Stimulated activated naive B cell treated with anti-CD40 and anti-IgM and Interleukin-4, amounts not matched to agents 10 μg/mL and 1 μg/mL and 100 μg/mL, for 72 hours (primary cell): ENCODE data around the gene CFAP61.
"Not testable (repeated sequence)": the region's sequence is repeated elsewhere in the genome, so short reads cannot be mapped to it uniquely, and the experiment has no call there.

Experiments
- ATAC-seq, 2 donors: fragments of 150-1000 bp; cut with Tn5 transposase; replicated peaks; 2 replicates each; pipeline ENCODE4 v1.10.0; 2021; ENCODE audit warnings: moderate library complexity in 1 of 2
- DNase-seq: peaks from one replicate; pipeline ENCODE4 v3.0.0; 2021
- H3K27ac Mint-ChIP-seq: one replicate; pipeline ENCODE4 v1.8.0; 2022; ENCODE audit warnings: mild to moderate bottlenecking, mixed read lengths
- H3K27me3 Mint-ChIP-seq, 2 donors: one replicate each; pipeline ENCODE4 v1.8.0; 2022; ENCODE audit warnings: mixed read lengths in 2 of 2
- H3K36me3 Mint-ChIP-seq, 2 donors: one replicate each; pipeline ENCODE4 v1.8.0; 2022; ENCODE audit warnings: mixed read lengths in 2 of 2, mild to moderate bottlenecking in 1 of 2
- H3K4me1 Mint-ChIP-seq, 2 donors: one replicate each; pipeline ENCODE4 v1.8.0; 2022; ENCODE audit warnings: mixed read lengths in 2 of 2, mild to moderate bottlenecking in 1 of 2
- H3K4me3 Mint-ChIP-seq, 2 donors: one replicate each; pipeline ENCODE4 v1.8.0; 2022; ENCODE audit warnings: mild to moderate bottlenecking in 2 of 2, mixed read lengths in 2 of 2, moderate library complexity in 1 of 2
- H3K9me3 Mint-ChIP-seq, 2 donors: one replicate each; pipeline ENCODE4 v1.8.0; 2022; ENCODE audit warnings: mixed read lengths in 2 of 2, mild to moderate bottlenecking in 1 of 2

CFAP61 gene

DNA sequence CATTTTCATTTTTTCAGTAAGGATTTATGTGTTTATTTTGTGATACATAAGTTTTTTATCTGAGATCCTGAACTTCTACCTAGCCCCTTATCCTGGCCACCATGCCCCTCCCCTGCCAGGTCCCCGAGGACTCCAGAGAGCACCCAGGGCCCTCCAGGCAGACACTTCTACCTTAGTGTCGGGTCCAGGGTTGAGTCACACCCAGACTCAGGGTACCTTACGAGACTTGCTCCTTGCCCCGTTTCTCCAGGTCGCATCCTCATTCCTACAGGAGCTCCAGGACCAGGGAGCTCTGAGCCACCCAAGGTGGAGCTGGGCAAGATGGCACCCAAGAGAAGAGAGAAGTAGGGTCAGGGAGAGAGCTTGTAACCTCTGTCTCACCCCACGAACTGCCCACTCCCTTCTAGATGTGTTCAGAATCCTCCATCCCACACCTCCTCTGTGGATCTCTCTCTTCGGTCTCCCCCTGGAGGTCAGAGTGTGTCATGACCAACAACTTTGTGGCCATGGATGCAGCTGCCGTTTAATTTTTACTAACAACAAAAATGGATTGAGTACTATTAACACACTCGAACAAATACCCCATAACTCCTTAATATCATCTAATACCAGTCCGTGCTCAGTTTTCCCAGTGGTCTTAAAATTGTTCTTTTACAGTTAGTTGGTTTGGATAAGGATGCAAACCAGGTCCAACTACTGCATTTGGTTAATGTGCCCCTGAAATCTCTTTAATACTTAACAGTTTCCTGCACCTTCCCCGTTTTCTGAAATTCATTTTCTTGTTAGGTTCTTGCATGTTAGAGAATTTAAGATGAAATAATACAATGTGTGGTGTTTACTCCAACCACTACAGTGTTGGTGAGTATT lies 185.0 kb downstream of the CFAP61 start:
- peak; percentile 74 to 80 for ATAC-seq
- Mint-ChIP-seq H3K27me3 (peaks cover 12 to 21% of the 10 kb centered on the region in 2 donors), H3K36me3 (no peaks in the 10 kb centered on the region), H3K27ac (no peak overlapping the region), H3K4me1 (peaks cover 5 to 7% of the 10 kb centered on the region in 2 donors), H3K9me3 (no peaks in the 10 kb centered on the region), H3K4me3 (no peak overlapping the region)
- DNase-seq: peak; percentile 12

DNA sequence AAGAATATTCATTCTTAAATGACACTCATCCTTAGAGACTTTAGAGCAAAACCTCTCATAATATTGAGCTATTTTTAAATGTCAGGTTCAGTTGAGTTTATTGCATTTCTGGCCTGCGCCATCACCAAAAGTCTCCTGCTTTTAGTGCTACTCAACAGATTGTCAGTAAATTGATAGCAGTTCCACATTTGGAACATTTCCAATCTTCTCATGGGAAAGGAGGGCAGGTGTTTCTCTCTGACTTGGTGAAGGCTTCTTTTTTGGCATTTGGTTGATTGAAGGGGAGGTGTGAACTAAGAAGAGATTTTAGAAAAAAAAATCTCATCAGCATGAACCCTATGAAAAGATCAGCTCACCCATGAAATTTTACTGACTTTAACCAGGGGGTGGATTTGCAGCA lies 189.6 kb downstream of the CFAP61 start:
- H3K4me1 Mint-ChIP-seq: peaks cover 3 to 7% of the 10 kb centered on the region in 2 donors
- peaks cover 3 to 6% of the 10 kb centered on the region in 2 donors for H3K9me3 Mint-ChIP-seq
- H3K27me3 Mint-ChIP-seq: peaks cover 11 to 20% of the 10 kb centered on the region in 2 donors
- DNase-seq (no peak), ATAC-seq (no peak)
- H3K4me3 Mint-ChIP-seq: no peak overlapping the region
- H3K36me3 Mint-ChIP-seq: no peaks in the 10 kb centered on the region
- no peak overlapping the region for H3K27ac Mint-ChIP-seq

DNA sequence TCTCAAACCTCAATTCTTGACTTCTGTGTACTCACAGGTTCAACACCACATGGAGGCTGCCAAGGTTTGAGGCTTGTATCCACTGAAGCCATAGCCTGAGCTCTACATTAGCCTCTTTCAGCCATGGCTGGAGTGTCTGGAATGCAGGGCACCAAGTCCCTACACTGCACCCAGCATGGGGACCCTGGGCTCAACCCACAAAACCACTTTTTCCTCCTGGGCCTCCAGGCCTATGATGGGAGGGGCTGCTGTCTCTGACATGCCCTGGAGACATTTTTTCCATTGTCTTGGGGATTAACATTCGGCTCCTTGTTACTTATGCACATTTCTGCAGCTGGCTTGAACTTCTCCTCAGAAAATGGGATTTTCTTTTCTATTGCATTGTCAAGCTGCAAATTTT lies 192.1 kb downstream of the CFAP61 start:
- H3K4me3 Mint-ChIP-seq, ATAC-seq, H3K27ac Mint-ChIP-seq, H3K9me3 Mint-ChIP-seq, H3K4me1 Mint-ChIP-seq, DNase-seq, H3K36me3 Mint-ChIP-seq: not testable (repeated sequence)
- peaks cover 12 to 23% of the 10 kb centered on the region in 2 donors for H3K27me3 Mint-ChIP-seq

DNA sequence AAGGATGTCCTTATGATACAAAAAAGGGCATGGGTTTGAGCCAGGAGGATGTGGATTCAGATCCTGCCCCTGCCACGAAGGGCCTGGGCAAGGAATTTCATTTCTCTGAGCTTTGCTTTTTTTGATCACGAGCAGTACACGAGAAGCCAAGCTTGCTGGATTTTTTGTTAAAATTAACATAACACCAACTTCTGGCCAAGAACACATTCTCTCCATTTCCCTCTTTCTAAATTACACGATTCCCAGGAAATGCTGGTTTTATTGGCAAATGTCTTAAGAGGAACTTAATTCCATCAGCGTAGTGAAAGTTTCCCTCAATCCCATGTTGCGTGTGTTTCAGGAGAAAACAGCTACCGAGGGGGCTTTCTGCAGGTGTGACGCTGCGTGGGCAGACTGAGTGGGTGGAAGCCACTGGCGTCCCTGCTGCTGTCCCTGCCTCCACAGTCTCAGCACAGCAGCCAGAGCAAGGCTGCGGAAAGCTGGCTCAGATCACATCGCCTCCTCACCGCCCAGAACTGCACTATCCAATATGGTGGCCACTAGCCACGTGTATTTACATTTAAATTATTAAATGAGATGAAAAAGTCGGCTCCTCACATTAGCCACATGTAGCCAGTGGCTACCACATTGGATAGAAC lies 194.8 kb downstream of the CFAP61 start:
- H3K27ac Mint-ChIP-seq: no peak overlapping the region
- ATAC-seq (no peak), DNase-seq (no peak)
- no peaks in the 10 kb centered on the region for H3K36me3 Mint-ChIP-seq
- no peaks in the 10 kb centered on the region for H3K4me1 Mint-ChIP-seq
- H3K27me3 Mint-ChIP-seq: peaks cover 16 to 17% of the 10 kb centered on the region in 2 donors
- H3K4me3 Mint-ChIP-seq: no peak overlapping the region
- peaks cover 3 to 6% of the 10 kb centered on the region in 2 donors for H3K9me3 Mint-ChIP-seq

DNA sequence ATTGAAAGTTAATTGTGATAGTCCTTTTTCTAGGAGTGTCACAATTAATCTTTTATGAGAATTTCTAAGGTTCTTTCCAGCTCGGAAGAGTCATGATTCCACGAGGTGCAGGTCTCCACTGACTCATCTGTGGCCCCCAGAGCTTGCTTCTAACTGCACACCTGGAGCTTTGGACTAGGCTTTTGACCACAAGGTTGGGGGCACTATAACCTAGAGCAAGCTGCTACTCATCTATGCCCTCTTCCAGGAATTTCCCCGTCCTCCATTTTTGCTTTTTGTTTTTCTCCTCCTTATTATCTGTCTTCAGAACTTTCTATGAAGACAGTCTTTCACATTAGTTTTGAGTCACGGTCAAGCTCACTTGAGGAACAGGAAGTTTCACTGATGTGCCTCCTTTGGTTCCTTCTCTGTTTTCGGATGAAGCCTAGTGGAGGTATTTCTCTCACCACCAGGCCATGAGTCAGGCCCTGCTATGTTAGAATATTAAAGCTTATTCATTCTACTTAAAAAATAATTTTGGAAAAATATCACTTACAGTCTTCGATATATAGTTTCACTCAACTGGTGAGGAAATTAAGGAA lies 196.4 kb downstream of the CFAP61 start:
- ATAC-seq: peak; percentile 25 to 53

DNA sequence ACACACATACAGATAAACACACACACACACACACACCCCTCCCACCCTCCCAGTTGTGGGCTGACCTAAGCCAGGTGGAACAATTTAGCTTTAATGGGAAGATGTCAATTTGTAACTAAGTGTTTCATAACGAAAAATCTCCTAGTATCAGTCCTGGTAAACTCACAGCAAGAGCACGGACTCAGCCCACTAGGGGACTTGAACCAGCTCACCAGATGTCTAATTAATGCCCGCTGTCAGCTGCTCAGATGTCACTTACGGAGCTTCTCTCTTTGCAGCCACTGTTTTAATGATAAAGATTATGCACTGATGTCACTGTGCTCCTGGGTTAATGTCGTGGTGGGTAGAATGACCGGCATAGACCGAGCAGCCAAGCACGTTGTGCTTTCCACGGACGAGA lies 199.0 kb downstream of the CFAP61 start:
- H3K27me3 Mint-ChIP-seq: peaks cover 13 to 31% of the 10 kb centered on the region in 2 donors
- ATAC-seq: no peak
- no peaks in the 10 kb centered on the region for H3K36me3 Mint-ChIP-seq
- H3K27ac Mint-ChIP-seq: no peak overlapping the region
- H3K9me3 Mint-ChIP-seq: no peaks in the 10 kb centered on the region
- DNase-seq: no peak
- no peaks in the 10 kb centered on the region for H3K4me1 Mint-ChIP-seq
- H3K4me3 Mint-ChIP-seq: no peak overlapping the region

More for the DNA sequence above, 196.4 kb downstream of the CFAP61 start:
- no peak overlapping the region for H3K27ac Mint-ChIP-seq
- H3K36me3 Mint-ChIP-seq: no peaks in the 10 kb centered on the region
- no peaks in the 10 kb centered on the region for H3K4me1 Mint-ChIP-seq
- peaks cover 1 to 6% of the 10 kb centered on the region in 2 donors for H3K9me3 Mint-ChIP-seq
- no peak overlapping the region for H3K4me3 Mint-ChIP-seq
- no peak for DNase-seq
- peaks cover 10 to 16% of the 10 kb centered on the region in 2 donors for H3K27me3 Mint-ChIP-seq

DNA sequence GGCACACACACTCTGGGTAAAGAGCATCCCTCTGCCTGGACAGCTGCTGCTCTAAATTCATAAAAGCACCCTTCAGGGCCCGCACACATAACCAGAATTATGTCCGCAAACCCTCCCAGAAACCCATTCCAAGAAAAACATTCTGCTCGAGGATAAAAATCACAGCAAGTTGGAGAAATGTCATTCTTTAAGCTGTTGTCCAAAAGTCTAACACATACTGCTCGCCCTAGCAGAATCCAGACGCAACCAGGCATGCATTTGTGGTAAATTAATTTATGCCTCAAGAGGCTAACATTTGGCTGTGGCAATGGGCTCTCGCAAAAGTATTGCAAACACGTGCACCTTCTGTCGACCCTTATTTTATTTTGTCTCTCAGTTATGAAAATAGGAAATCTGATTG lies 199.5 kb downstream of the CFAP61 start:
- no peaks in the 10 kb centered on the region for H3K36me3 Mint-ChIP-seq
- H3K27me3 Mint-ChIP-seq: peaks cover 13 to 31% of the 10 kb centered on the region in 2 donors
- no peak for ATAC-seq
- DNase-seq: no peak
- no peaks in the 10 kb centered on the region for H3K9me3 Mint-ChIP-seq
- no peaks in the 10 kb centered on the region for H3K4me1 Mint-ChIP-seq
- no peak overlapping the region for H3K27ac Mint-ChIP-seq
- H3K4me3 Mint-ChIP-seq: no peak overlapping the region

DNA sequence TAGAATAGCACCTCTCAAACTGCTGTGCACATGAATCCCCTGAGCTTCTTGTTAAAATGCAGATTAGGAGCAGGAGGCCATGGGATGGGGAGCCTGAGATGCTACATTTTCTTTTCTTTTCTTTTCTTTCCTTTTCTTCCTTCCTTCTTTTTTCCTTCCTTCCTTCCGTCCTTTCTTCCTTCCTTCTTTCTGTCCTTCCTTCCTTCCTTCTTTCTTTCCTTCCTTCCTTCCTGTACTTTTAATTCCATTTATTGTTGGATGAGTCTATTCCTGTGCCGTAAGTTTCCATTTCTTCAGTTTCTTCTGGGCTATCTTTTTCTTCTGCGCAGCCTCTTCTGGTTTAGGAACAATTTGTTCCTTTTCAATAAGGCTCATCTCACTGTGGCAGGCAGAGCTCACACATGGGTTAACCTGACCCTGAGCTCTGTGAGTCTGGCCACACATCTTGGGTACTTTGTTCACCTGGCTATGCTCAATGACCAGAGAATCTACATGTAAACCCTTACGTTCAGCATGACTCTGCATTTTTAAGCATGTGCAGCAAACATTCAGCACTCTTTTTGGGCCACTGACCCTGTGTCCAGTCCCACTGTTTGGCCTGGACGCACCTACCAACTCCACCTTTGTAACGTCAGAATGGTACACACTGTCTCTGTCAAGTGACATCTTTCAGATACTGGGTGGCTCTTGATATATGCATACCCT lies 200.9 kb downstream of the CFAP61 start:
- ATAC-seq (no peak), DNase-seq (no peak)
- H3K4me1 Mint-ChIP-seq: no peaks in the 10 kb centered on the region
- H3K36me3 Mint-ChIP-seq: no peaks in the 10 kb centered on the region
- H3K27me3 Mint-ChIP-seq: peaks cover 10 to 24% of the 10 kb centered on the region in 2 donors
- H3K4me3 Mint-ChIP-seq: no peak overlapping the region
- no peaks in the 10 kb centered on the region for H3K9me3 Mint-ChIP-seq
- H3K27ac Mint-ChIP-seq: no peak overlapping the region

DNA sequence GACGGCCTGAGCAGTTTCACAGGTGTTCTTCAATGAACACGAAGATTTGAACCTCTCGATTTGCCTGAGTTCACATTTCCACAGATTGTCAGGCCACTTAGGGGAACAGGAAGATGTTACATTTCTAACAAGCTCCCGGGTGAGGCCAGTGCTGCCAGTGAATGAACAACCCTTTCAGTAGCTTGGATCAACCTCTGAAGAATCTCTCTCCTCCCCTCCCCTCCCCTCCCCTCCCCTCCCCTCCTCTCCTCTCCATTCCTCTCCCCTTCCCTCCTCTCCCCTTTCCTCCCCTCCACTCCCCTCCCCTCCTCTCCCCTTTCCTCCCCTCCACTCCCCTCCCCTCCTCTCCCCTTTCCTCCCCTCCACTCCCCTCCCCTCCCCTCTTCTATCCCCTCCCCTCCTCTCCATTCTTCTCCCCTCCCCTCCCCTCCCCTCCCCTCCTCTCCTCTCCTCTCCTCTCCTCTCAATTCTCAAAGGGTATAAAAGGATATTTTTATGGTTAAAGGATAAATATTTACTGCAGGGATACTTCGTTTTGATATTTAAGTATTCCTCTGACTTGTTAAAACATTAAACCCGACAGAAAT lies 201.5 kb downstream of the CFAP61 start:
- no peak overlapping the region for H3K27ac Mint-ChIP-seq
- no peaks in the 10 kb centered on the region for H3K4me1 Mint-ChIP-seq

DNA sequence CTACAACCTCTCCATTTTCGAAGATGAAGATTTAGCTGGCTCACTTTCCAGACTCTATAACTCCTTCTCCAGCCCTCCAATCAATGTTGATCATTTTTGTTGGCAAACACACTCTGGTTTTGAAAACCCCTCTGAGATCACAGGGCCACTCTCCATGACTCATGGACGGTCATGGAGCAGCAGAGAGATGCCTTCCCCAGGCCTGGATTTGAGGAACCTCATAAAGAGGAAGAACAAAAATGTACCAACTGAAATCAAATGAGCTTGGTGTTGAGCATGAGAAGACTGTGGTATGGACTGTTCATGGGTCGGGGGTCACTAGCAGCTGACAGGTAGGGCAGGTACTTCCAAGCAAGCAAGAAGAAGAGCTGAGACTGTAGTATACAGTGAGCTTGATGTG lies 202.8 kb downstream of the CFAP61 start:
- no peak for ATAC-seq
- DNase-seq: no peak
- Mint-ChIP-seq H3K36me3 (no peaks in the 10 kb centered on the region), H3K4me1 (no peaks in the 10 kb centered on the region), H3K27ac (no peak overlapping the region), H3K9me3 (no peaks in the 10 kb centered on the region), H3K4me3 (no peak overlapping the region), H3K27me3 (peaks cover 9 to 39% of the 10 kb centered on the region in 2 donors)

More for the DNA sequence above, 201.5 kb downstream of the CFAP61 start:
- Mint-ChIP-seq H3K4me3 (no peak overlapping the region), H3K9me3 (no peaks in the 10 kb centered on the region), H3K36me3 (no peaks in the 10 kb centered on the region), H3K27me3 (peaks cover 12 to 30% of the 10 kb centered on the region in 2 donors)
- DNase-seq: no peak
- ATAC-seq: no peak

DNA sequence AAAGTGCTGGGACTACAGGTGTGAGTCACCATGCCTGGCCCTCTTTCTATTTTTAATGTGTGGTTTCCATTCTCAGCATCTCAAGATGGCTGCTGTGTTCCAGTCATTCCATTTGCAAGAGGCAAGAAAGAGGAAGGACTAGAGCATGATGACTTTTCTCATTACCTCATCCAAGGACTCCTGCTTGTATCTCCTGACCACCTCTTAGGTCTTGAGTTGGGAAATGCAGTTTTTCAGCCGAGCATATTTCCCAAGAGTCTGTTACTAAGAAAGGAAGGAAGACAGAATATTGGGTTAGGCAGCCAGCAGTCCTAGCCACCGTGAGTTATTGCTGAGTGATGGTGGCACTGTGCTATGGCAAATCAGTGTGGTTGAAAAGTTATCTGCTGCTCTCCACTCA lies 207.2 kb downstream of the CFAP61 start:
- ATAC-seq: peak in 1 of 2 donors; percentile 29
- Mint-ChIP-seq H3K4me1 (peaks cover 2 to 6% of the 10 kb centered on the region in 2 donors), H3K36me3 (no peaks in the 10 kb centered on the region), H3K4me3 (no peak overlapping the region), H3K27ac (no peak overlapping the region), H3K27me3 (peaks cover 9 to 35% of the 10 kb centered on the region in 2 donors), H3K9me3 (no peaks in the 10 kb centered on the region)
- DNase-seq: no peak

DNA sequence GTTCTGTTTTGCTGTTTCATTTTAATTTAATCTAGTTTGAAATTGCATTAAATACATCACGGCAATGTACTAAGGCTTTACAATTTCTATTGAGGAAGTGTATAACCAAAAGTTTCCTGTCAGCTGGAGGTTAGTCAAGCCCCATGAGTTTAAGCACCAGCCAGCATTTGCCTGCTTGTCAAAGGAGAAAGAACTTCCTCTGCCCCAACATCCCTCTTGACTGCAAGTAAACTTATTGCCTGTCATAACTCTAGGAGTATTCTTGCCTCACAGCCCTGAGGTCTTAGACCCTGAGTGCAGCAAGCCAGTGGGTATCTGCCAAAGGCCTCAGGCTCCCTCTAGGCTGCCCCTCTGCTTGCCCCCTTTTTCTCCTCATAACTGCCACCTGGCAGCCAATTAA lies 208.8 kb downstream of the CFAP61 start:
- H3K4me3 Mint-ChIP-seq: no peak overlapping the region
- DNase-seq (no peak), ATAC-seq (peak in 1 of 2 donors; percentile 46)
- peaks cover 2 to 6% of the 10 kb centered on the region in 2 donors for H3K4me1 Mint-ChIP-seq
- no peaks in the 10 kb centered on the region for H3K36me3 Mint-ChIP-seq
- H3K27ac Mint-ChIP-seq: no peak overlapping the region
- no peaks in the 10 kb centered on the region for H3K9me3 Mint-ChIP-seq
- peaks cover 6 to 20% of the 10 kb centered on the region in 2 donors for H3K27me3 Mint-ChIP-seq

DNA sequence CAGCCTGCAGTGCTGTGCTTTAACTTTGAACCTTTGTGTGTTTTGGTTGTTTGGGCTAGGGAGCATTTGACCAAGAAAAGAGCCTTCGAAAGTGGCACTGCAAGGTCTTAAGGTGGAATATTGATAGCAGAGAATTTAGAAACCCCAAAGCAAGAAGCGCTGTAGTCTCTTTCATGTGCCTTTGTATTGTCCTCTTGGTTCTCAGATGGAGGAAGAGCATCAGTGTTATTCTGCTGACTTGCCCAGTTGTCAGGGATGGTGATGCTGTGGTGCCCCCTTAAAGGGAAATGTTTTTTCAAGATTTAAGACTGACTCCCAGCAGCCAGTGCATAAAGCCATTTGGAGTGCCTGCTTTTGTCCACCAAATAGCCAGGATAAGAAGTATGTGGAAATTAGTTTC lies 212.9 kb downstream of the CFAP61 start:
- Mint-ChIP-seq H3K4me3 (no peak overlapping the region), H3K27me3 (peaks cover 5 to 11% of the 10 kb centered on the region in 2 donors), H3K27ac (no peak overlapping the region), H3K4me1 (peaks cover 2 to 6% of the 10 kb centered on the region in 2 donors), H3K36me3 (no peaks in the 10 kb centered on the region), H3K9me3 (no peaks in the 10 kb centered on the region)
- ATAC-seq (no peak), DNase-seq (no peak)

DNA sequence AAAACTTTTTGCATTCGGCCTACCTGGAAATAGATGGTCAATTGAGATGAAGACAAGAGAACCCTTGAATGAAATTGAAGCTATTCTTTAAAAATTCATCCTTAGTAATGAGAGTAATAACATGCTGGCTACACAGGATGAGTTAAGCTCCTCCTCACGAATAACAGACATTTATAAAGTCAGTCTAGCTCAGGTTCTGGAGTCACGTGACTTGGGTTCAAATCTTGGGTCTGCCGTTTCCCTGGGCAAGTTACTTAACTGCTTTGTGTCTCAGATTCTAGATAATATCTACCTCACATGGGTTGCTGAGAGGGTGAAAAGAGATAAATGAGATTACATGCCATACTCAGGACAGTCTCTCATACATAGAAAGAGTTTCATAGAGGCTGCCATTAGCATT lies 214.2 kb downstream of the CFAP61 start:
- ATAC-seq (no peak), DNase-seq (no peak)
- Mint-ChIP-seq H3K4me1 (peaks cover 0 to under 1% of the 10 kb centered on the region in 2 donors), H3K27ac (no peak overlapping the region), H3K27me3 (peaks cover 10 to 11% of the 10 kb centered on the region in 2 donors), H3K9me3 (no peaks in the 10 kb centered on the region), H3K4me3 (no peak overlapping the region), H3K36me3 (no peaks in the 10 kb centered on the region)
